Spleen (tissue), 11 donors: ENCODE results near the gene SEMA3F. TPM values are rescaled to one million over a fixed set of nuclear protein-coding genes. Genes with fewer than 3 reads are reported as not detected.

Source experiments
- DNase-seq: peaks from one replicate; pipeline ENCODE4 v3.0.0-alpha.2; 2020
- H3K27ac ChIP-seq, 8 donors: fragments of 200-600 bp; sonication (generic) in 7 of 8; 1 replicate in 4 of 8; 2 replicates in 4 of 8; pipeline versions ENCODE4 v1.5.0 to v1.8.0; 2016 to 2021; ENCODE audit warnings: inconsistent platforms in 4 of 8, mild to moderate bottlenecking in 4 of 8, moderate library complexity in 1 of 8
- H3K27me3 ChIP-seq, 7 donors: fragments of 200-600 bp; sonication (generic) in 6 of 7; replicated peaks in 1 of 7; 1 replicate in 4 of 7; 2 replicates in 3 of 7; pipeline versions ENCODE4 v1.5.0 to v1.8.0; 2016 to 2021; ENCODE audit warnings: inconsistent platforms in 3 of 7, mild to moderate bottlenecking in 1 of 7
- H3K36me3 ChIP-seq, 6 donors: fragments of 200-600 bp; sonication (generic) in 5 of 6; 1 replicate in 4 of 6; 2 replicates in 2 of 6; pipeline versions ENCODE4 v1.5.0 to v1.8.0; 2016 to 2021; ENCODE audit warnings: inconsistent platforms in 2 of 6
- H3K4me1 ChIP-seq, 6 donors: fragments of 200-600 bp; sonication (generic) in 5 of 6; 1 replicate in 3 of 6; 2 replicates in 3 of 6; pipeline versions ENCODE4 v1.5.0 to v1.8.0; 2016 to 2021; ENCODE audit warnings: inconsistent platforms in 3 of 6
- H3K4me3 ChIP-seq, 8 donors: fragments of 200-600 bp; sonication (generic) in 7 of 8; 1 replicate in 4 of 8; 2 replicates in 4 of 8; pipeline versions ENCODE4 v1.5.0 to v1.8.0; 2016 to 2021; ENCODE audit warnings: inconsistent platforms in 4 of 8, mild to moderate bottlenecking in 4 of 8, moderate library complexity in 2 of 8
- H3K9me3 ChIP-seq, 8 donors: fragments of 200-600 bp; sonication (generic) in 7 of 8; 1 replicate in 4 of 8; 2 replicates in 4 of 8; pipeline versions ENCODE4 v1.5.0 to v1.8.0; 2016 to 2021; ENCODE audit warnings: inconsistent platforms in 4 of 8
- POLR2A ChIP-seq, 3 donors: fragments of 450-650 bp; IDR thresholded peaks; one replicate each; pipeline ENCODE4 v1.5.1; 2017; ENCODE audit warnings: antibody characterized with exemption in 3 of 3, mild to moderate bottlenecking in 1 of 3
- POLR2AphosphoS5 ChIP-seq, 3 donors: sonication (generic); formaldehyde crosslinking; IDR thresholded peaks; one replicate each; pipeline ENCODE4 v1.5.1; 2017; ENCODE audit warnings: antibody characterized with exemption in 3 of 3
- WGBS, 5 donors: extraction: QIAGEN DNeasy Blood & Tissue Kit in 3 of 5; methylation state at CpG; one replicate each; pipeline versions ENCODE4 v1.1.5 to v1.1.7; 2013 to 2018; 5-methylcytosine and 5-hydroxymethylcytosine counted together
- intact Hi-C: fragments of 100-400 bp; cut with DNase I; formaldehyde crosslinking; loops from one replicate; pipeline ENCODE4 v1.15.0; 2023; ENCODE audit warnings: low total_unique reads
- polyA plus RNA-seq, 3 donors: library from polyadenylated mRNA; stranded (reverse); fragments of 200-250 nt; gene quantifications; one replicate each; pipeline ENCODE4 v1.2.1, GENCODE V29; 2013
- total RNA-seq, 7 donors: library from RNA; depleted of rRNA in 3 of 7; stranded (reverse); fragments of >200 nt in 3 of 7; fragmentation: NEBNext Ultra II Directional in 4 of 7; extraction: Animal tissue kit (Norgen Biotek cat#: 25700) in 4 of 7; gene quantifications; one replicate each; pipeline versions ENCODE4 v1.1.0 to v1.2.1, GENCODE V29; 2016 to 2021
- TF ChIP-seq, protein P1 (sequence below), 11 experiments: fragments of 200-600 bp in 7 of 11; fragments of 450-650 bp in 4 of 11; sonication (generic) in 4 of 11; IDR thresholded peaks in 8 of 11; conservative IDR thresholded peaks in 3 of 11; 1 replicate in 7 of 11; 2 replicates in 4 of 11; pipeline versions ENCODE4 v1.4.0 to v1.8.0; 2016 to 2021; ENCODE audit warnings: antibody characterized with exemption in 11 of 11, inconsistent platforms in 4 of 11, mild to moderate bottlenecking in 1 of 11
- donor health status: healthy with polysubstance abuse.
- donor health status: DM: no; HTN: no; CAD: no; lungs with moderate emphysema.
- donor health status: DM: no; HTN: no; CAD: no.
- donor health status: Bipolar disorder and iron deficiency.
- donor health status: healthy.
- donor health status: DM: no; HTN: no; CAD: no.
- donor health status: DM: yes; HTN: yes; CAD: no.

Gene SEMA3F
- total and polyA plus RNA-seq, 10 donors: 16.9 to 205 (median 77.9) TPM

DNA sequence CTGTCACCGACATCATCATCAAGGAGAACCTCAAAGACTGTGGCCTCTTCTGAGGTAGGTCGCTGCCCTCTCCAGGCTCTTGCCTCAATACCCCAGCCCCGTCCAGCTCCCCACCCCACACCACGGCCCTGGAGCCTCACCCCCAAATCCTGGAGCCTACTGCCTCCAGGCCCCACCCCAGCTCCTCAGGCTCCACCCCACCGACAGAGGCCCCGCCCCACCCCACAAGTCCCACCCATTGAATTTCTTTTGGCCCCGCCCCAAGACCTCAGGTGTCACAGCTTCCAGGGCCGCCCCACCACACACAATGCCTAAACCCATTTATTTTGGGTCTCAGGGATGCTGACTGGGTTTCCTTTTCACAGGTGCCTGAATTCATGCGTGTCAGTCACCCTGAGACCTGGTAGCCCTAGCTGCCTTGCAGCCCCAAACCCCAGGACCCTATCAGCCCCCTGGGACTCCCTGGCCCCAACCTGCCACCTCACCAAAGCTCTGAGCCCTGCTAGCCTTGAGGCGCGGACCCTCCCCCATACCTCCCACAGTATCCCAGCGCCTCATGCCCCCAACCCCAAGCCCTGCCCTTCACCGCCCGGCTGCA lies 39.9 kb downstream of the SEMA3F start:
- intact Hi-C loops: loop anchor here (5.0 kb wide), 1 partner anchor 32 kb away; no protein-coding TSS in a partner anchor
- Histone ChIP-seq H3K4me3 (peak overlapping the region in 5 of 8 donors; percentile 13 to 39 (median 15)), H3K27me3 (peaks cover 9 to 73% (median 32%) of the 10 kb centered on the region in 7 donors), H3K36me3 (no peaks in the 10 kb centered on the region), H3K4me1 (peaks cover 10 to 40% (median 31%) of the 10 kb centered on the region in 6 donors), H3K27ac (no peak overlapping the region), H3K9me3 (no peaks in the 10 kb centered on the region)
- DNase-seq: no peak
- TF ChIP-seq POLR2A (IDR thresholded peaks at IDR 0.05) (no peak), POLR2AphosphoS5 (IDR thresholded peaks at IDR 0.05) (no peak)
- TF ChIP-seq, protein P1, sequence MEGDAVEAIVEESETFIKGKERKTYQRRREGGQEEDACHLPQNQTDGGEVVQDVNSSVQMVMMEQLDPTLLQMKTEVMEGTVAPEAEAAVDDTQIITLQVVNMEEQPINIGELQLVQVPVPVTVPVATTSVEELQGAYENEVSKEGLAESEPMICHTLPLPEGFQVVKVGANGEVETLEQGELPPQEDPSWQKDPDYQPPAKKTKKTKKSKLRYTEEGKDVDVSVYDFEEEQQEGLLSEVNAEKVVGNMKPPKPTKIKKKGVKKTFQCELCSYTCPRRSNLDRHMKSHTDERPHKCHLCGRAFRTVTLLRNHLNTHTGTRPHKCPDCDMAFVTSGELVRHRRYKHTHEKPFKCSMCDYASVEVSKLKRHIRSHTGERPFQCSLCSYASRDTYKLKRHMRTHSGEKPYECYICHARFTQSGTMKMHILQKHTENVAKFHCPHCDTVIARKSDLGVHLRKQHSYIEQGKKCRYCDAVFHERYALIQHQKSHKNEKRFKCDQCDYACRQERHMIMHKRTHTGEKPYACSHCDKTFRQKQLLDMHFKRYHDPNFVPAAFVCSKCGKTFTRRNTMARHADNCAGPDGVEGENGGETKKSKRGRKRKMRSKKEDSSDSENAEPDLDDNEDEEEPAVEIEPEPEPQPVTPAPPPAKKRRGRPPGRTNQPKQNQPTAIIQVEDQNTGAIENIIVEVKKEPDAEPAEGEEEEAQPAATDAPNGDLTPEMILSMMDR (IDR thresholded peaks at IDR 0.05 in 8 of 11, conservative IDR thresholded peaks at IDR 0.05 in 3 of 11): no peak
- WGBS, 5 donors: 61 to 69% (median 64%) methylated on average over 11 to 14 of the region's 14 CpGs

GRCh38 chr3:50195501-50196252 lies 40.6 kb downstream of the SEMA3F start:
- intact Hi-C loops: no loop called here
- Histone ChIP-seq H3K4me3 (no peak overlapping the region), H3K27me3 (peaks cover 9 to 77% (median 34%) of the 10 kb centered on the region in 7 donors), H3K4me1 (peaks cover 10 to 38% (median 30%) of the 10 kb centered on the region in 6 donors), H3K36me3 (no peaks in the 10 kb centered on the region), H3K27ac (no peak overlapping the region), H3K9me3 (no peaks in the 10 kb centered on the region)
- no peak for DNase-seq
- 67 to 80% (median 74%) methylated on average over 4 of the region's 4 CpGs for WGBS, 5 donors
- TF ChIP-seq, protein P1 (IDR thresholded peaks at IDR 0.05 in 8 of 11, conservative IDR thresholded peaks at IDR 0.05 in 3 of 11): no peak
- TF ChIP-seq POLR2A (IDR thresholded peaks at IDR 0.05): no peak
- TF ChIP-seq POLR2AphosphoS5 (IDR thresholded peaks at IDR 0.05): no peak

DNA sequence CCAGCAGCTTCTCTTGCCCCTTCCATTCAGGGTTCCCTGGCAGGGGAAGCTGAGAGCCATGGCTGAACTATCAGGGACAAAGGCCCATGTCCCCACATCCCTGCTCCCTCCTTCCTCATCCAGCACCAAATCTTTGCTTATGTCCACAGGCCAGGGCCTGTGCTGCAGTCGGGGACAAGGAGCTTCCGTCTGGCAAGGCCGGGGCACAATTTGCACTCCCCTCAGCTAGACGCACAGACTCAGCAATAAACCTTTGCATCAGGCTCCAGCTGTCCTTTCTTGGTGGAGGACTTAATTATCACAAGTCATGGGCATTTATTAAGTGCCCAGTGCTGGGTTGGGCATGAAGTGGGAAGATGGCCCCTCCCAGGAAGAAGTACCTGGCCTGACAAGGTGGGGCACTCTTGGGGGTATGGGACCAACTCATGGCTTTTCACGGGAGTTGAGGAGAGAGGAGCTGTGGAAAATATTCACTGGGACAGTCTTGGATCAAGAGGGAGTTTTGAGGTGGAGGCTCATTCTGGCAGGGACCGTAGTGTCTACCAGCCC lies 41.2 kb downstream of the SEMA3F start:
- H3K36me3 ChIP-seq: no peaks in the 10 kb centered on the region
- no peak overlapping the region for H3K27ac ChIP-seq
- peaks cover 10 to 32% (median 27%) of the 10 kb centered on the region in 6 donors for H3K4me1 ChIP-seq
- WGBS, 5 donors: 81 to 87% (median 83%) methylated on average over 6 of the region's 6 CpGs
- peaks cover 9 to 84% (median 36%) of the 10 kb centered on the region in 7 donors for H3K27me3 ChIP-seq
- no peaks in the 10 kb centered on the region for H3K9me3 ChIP-seq
- H3K4me3 ChIP-seq: no peak overlapping the region
- DNase-seq: no peak
- intact Hi-C loops: no loop called here
- TF ChIP-seq POLR2A (IDR thresholded peaks at IDR 0.05) (no peak), POLR2AphosphoS5 (IDR thresholded peaks at IDR 0.05) (no peak)
- TF ChIP-seq, protein P1 (IDR thresholded peaks at IDR 0.05 in 8 of 11, conservative IDR thresholded peaks at IDR 0.05 in 3 of 11): no peak
